Endodermal cell (in vitro differentiated cells): ENCODE results near the gene DUOXA2. TPM values are rescaled to one million over a fixed set of nuclear protein-coding genes. Genes with fewer than 3 reads are reported as not detected.
"Not testable (repeated sequence)": the region's sequence is repeated elsewhere in the genome, so short reads cannot be mapped to it uniquely, and the experiment has no call there.

ENCODE experiments used
- DNase-seq: peaks from one replicate; pipeline ENCODE4 v3.0.0-alpha.2; 2017
- H3K27ac ChIP-seq: 2 replicates; pipeline ENCODE4 v1.5.1; 2013; ENCODE audit warnings: mild to moderate bottlenecking, low read depth, low read length, moderate library complexity
- H3K27me3 ChIP-seq: 2 replicates; pipeline ENCODE4 v1.6.1; 2013; ENCODE audit warnings: mild to moderate bottlenecking, low read length, moderate library complexity; ENCODE audit not compliant: insufficient read depth, control insufficient read depth, poor library complexity, severe bottlenecking
- H3K36me3 ChIP-seq: 2 replicates; pipeline ENCODE4 v1.7.0; 2013; ENCODE audit warnings: mild to moderate bottlenecking, low read length, moderate library complexity; ENCODE audit not compliant: control insufficient read depth, insufficient read depth
- H3K4me1 ChIP-seq: one replicate; pipeline ENCODE4 v1.7.0; 2013; ENCODE audit warnings: low read length; ENCODE audit not compliant: control insufficient read depth, insufficient read depth
- H3K4me3 ChIP-seq: 2 replicates; pipeline ENCODE4 v1.5.1; 2013; ENCODE audit warnings: mild to moderate bottlenecking, low read length, moderate library complexity
- H3K9ac ChIP-seq: 2 replicates; pipeline ENCODE4 v1.6.1; 2013; ENCODE audit warnings: mild to moderate bottlenecking, low read length, moderate library complexity; ENCODE audit not compliant: poor library complexity, severe bottlenecking; ENCODE audit errors: extremely low read depth
- H3K9me3 ChIP-seq: 2 replicates; pipeline ENCODE4 v1.6.1; 2013; ENCODE audit warnings: mild to moderate bottlenecking, low read length, moderate library complexity; ENCODE audit not compliant: control insufficient read depth
- H3K27ac Mint-ChIP-seq: 2 replicates; pipeline ENCODE4 v1.8.0; 2020; ENCODE audit warnings: mixed read lengths
- H3K27me3 Mint-ChIP-seq: 2 replicates; pipeline ENCODE4 v1.8.0; 2021; ENCODE audit warnings: mild to moderate bottlenecking, mixed read lengths; ENCODE audit not compliant: insufficient read depth
- H3K36me3 Mint-ChIP-seq: 2 replicates; pipeline ENCODE4 v1.8.0; 2020; ENCODE audit warnings: low read depth, mixed read lengths
- H3K4me1 Mint-ChIP-seq: 2 replicates; pipeline ENCODE4 v1.8.0; 2020; ENCODE audit warnings: mixed read lengths
- H3K4me3 Mint-ChIP-seq: 2 replicates; pipeline ENCODE4 v1.8.0; 2020; ENCODE audit warnings: mild to moderate bottlenecking, moderate library complexity, mixed read lengths
- H3K9me3 Mint-ChIP-seq: 2 replicates; pipeline ENCODE4 v1.8.0; 2020; ENCODE audit warnings: mild to moderate bottlenecking, mixed read lengths
- WGBS, 2 experiments: methylation state at CpG; one replicate each; pipeline versions ENCODE4 v1.1.5 to v1.1.7; 2013; ENCODE audit warnings: missing lambda C conversion rate in 2 of 2, mixed read lengths in 1 of 2; ENCODE audit not compliant: insufficient coverage in 1 of 2, insufficient read length in 1 of 2; 5-methylcytosine and 5-hydroxymethylcytosine counted together
- total RNA-seq, 2 donors: library from RNA; stranded (reverse); fragmentation: NEBNext Ultra II Directional in 1 of 2; extraction: Animal tissue kit (Norgen Biotek cat#: 25700) in 1 of 2; gene quantifications; 2 replicates in 1 of 2; 3 replicates in 1 of 2; pipeline ENCODE4 v1.2.1, GENCODE V29; 2021
- TF ChIP-seq, protein P1 (sequence below): fragments of 200-600 bp; sonication (generic); conservative IDR thresholded peaks from 2 replicates; pipeline ENCODE4 v1.5.0; 2021; ENCODE audit warnings: antibody characterized with exemption, mild to moderate bottlenecking

Gene DUOXA2
- total RNA-seq, 2 donors from 2014 or later = not detected

DNA sequence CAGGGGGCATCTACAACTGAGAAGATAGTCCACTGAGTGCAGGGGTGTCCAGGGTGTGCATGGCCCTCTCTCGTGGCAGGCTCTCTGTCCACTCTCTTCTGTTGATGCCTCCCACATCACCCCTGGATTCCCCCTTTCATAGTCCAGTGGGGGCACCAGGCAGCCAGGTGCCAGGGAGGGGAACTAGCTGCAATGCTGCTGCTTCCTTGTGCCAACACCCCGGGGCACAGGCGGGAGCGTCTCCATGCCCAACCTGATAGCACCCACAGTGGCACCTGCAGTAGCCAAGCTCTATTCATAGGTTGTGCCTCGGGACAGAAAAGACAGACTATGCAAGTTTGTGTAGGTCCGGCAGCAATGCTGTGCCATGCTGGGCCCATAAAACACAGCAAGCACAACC lies 11.9 kb upstream of the DUOXA2 start:
- no peak overlapping the region for H3K4me3 Mint-ChIP-seq
- H3K9ac ChIP-seq = no peak overlapping the region
- 95 to 100% methylated on average over 4 to 6 of the region's 6 CpGs for WGBS, 2 experiments
- no peaks in the 10 kb centered on the region for H3K36me3 Mint-ChIP-seq
- TF ChIP-seq, protein P1, sequence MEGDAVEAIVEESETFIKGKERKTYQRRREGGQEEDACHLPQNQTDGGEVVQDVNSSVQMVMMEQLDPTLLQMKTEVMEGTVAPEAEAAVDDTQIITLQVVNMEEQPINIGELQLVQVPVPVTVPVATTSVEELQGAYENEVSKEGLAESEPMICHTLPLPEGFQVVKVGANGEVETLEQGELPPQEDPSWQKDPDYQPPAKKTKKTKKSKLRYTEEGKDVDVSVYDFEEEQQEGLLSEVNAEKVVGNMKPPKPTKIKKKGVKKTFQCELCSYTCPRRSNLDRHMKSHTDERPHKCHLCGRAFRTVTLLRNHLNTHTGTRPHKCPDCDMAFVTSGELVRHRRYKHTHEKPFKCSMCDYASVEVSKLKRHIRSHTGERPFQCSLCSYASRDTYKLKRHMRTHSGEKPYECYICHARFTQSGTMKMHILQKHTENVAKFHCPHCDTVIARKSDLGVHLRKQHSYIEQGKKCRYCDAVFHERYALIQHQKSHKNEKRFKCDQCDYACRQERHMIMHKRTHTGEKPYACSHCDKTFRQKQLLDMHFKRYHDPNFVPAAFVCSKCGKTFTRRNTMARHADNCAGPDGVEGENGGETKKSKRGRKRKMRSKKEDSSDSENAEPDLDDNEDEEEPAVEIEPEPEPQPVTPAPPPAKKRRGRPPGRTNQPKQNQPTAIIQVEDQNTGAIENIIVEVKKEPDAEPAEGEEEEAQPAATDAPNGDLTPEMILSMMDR = no peak
- H3K4me1 Mint-ChIP-seq = peaks cover 7% of the 10 kb centered on the region
- H3K9me3 Mint-ChIP-seq = no peaks in the 10 kb centered on the region
- H3K27me3 Mint-ChIP-seq = peaks cover 47% of the 10 kb centered on the region
- no peaks in the 10 kb centered on the region for H3K9me3 ChIP-seq
- H3K4me3 ChIP-seq = no peak overlapping the region
- no peak for DNase-seq
- H3K27ac Mint-ChIP-seq = no peak overlapping the region
- H3K27ac ChIP-seq = no peak overlapping the region
- peaks cover 57% of the 10 kb centered on the region for H3K27me3 ChIP-seq
- H3K36me3 ChIP-seq = no peaks in the 10 kb centered on the region
- no peaks in the 10 kb centered on the region for H3K4me1 ChIP-seq

DNA sequence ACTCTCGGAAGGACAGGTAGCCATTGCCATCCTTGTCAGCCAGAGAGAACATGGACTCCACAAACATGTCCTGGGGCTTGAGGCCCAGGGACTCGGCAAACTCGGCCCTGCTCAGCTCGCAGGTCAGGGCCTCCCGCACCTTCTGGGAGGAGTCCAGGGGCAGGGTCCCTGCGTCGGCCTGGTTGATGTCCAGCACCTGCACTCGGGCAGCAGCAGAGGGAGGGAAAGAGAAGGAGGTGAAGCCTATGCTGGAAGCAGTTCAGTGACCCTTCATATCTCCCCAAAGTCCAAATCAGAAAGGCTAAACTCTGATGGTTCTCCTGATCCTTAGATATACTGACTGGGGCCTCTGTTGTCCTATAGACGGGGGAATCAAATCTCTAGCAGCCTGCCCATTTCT lies 10.0 kb upstream of the DUOXA2 start:
- H3K4me1 Mint-ChIP-seq, H3K9me3 ChIP-seq, H3K4me3 ChIP-seq, H3K27ac ChIP-seq, H3K4me1 ChIP-seq, DNase-seq, H3K36me3 ChIP-seq, H3K27ac Mint-ChIP-seq, H3K9ac ChIP-seq, H3K4me3 Mint-ChIP-seq, H3K36me3 Mint-ChIP-seq, H3K9me3 Mint-ChIP-seq: not testable (repeated sequence)
- 89 to 100% methylated on average over 1 to 8 of the region's 9 CpGs for WGBS, 2 experiments
- peaks cover 57% of the 10 kb centered on the region for H3K27me3 ChIP-seq
- H3K27me3 Mint-ChIP-seq = peaks cover 47% of the 10 kb centered on the region

DNA sequence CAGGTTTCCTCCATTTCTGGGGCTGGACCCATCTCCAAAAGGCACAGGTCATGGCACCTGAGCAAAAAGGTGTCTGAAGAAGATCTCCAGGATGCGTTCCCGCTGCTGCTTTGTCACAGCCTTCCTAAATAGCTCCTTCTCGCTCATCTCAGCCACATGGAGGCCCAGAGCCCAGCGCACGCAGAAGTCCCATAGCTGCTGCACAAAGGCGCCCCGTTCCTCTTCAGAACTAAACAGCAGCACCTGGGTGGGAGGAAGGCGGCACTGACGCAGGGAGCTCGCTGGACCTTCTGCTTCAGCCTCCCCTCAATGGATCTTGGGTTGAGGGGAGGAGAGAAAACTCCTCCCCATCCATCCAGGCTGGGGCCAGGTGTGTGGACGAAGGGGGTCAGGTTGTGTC lies 8.5 kb upstream of the DUOXA2 start:
- Mint-ChIP-seq H3K4me3 (no peak overlapping the region), H3K4me1 (peaks cover 7% of the 10 kb centered on the region), H3K27me3 (peaks cover 52% of the 10 kb centered on the region), H3K36me3 (no peaks in the 10 kb centered on the region), H3K27ac (no peak overlapping the region), H3K9me3 (no peaks in the 10 kb centered on the region)
- H3K27ac ChIP-seq = no peak overlapping the region
- H3K4me1 ChIP-seq = no peaks in the 10 kb centered on the region
- H3K4me3 ChIP-seq = no peak overlapping the region
- 94 to 95% methylated on average over 7 to 9 of the region's 11 CpGs for WGBS, 2 experiments
- TF ChIP-seq, protein P1 = no peak
- DNase-seq = no peak
- H3K27me3 ChIP-seq = peaks cover 57% of the 10 kb centered on the region
- no peaks in the 10 kb centered on the region for H3K9me3 ChIP-seq
- no peaks in the 10 kb centered on the region for H3K36me3 ChIP-seq
- H3K9ac ChIP-seq = no peak overlapping the region
